ENCODE measurements around the gene RAPGEF6.

- TF ChIP-seq, protein P1, sequence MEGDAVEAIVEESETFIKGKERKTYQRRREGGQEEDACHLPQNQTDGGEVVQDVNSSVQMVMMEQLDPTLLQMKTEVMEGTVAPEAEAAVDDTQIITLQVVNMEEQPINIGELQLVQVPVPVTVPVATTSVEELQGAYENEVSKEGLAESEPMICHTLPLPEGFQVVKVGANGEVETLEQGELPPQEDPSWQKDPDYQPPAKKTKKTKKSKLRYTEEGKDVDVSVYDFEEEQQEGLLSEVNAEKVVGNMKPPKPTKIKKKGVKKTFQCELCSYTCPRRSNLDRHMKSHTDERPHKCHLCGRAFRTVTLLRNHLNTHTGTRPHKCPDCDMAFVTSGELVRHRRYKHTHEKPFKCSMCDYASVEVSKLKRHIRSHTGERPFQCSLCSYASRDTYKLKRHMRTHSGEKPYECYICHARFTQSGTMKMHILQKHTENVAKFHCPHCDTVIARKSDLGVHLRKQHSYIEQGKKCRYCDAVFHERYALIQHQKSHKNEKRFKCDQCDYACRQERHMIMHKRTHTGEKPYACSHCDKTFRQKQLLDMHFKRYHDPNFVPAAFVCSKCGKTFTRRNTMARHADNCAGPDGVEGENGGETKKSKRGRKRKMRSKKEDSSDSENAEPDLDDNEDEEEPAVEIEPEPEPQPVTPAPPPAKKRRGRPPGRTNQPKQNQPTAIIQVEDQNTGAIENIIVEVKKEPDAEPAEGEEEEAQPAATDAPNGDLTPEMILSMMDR (IDR thresholded peaks at IDR 0.05): no peak
- TF ChIP-seq POLR2AphosphoS5 (IDR thresholded peaks at IDR 0.05): no peak
Measured at GRCh38 chr5:131413605-131414559, 221.1 kb downstream of the RAPGEF6 start.
